Measurements from ENCODE around the gene RPS23. TPM values are rescaled to one million over a fixed set of nuclear protein-coding genes. Genes with fewer than 3 reads are reported as not detected.

The RPS23 gene
- total RNA-seq, 5 donors from 2014 or later (not counting 1 experiment from before 2014, with no cell fraction given): 2,916 to 3,772 (median 3,224) TPM

DNA sequence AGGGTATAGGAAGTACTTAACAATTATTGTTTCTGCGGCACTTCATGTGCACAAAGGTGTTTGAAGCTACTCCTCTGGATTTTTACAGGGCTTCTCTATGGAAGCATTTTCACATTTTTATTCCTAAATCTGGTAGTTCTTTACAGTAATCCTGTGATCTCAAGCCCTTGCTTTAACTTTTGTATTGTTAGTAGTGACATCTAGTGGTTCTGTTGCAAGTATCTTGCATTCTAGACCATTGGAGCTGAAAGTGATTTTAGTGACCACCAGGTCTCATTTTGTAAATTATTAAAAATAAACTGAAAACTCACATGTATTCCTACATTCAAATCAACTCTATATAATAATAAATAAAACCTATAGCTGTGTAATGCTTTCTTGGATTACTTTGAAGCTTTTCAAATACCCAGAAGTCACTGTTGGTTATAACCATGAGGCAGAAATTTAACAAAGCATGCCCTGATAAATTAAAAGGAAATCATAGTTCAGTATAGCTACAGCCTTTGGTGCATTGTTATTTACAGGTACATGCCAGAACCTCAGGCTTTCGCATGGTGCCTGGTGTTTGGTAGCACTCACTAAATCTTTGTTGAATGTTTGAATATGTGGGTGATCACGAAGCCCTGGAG is 18.9 kb downstream of the RPS23 start:
- H3K4me1 ChIP-seq (ENCODE audit: control insufficient read depth in 1 of 2, extremely low read depth in 1 of 2, insufficient read depth in 2 of 2, low read length in 2 of 2): no peaks in the 10 kb centered on the region
- CTCF ChIA-PET: no interaction called here
- no peaks in the 10 kb centered on the region for H3K36me3 Mint-ChIP-seq
- 100% methylated on average over 2 of the region's 3 CpGs for WGBS (ENCODE audit: insufficient coverage)
- ATAC-seq (replicated peaks in 1 of 4) (no peak), DNase-seq (no peak)
- H3K36me3 ChIP-seq (ENCODE audit: control insufficient read depth in 2 of 2, extremely low read depth in 1 of 2, insufficient read depth in 1 of 2, low read length in 1 of 2): no peaks in the 10 kb centered on the region
- H3K27me3 ChIP-seq (replicated peaks in 1 of 2; ENCODE audit: control insufficient read depth in 2 of 2, extremely low read depth in 1 of 2, insufficient read depth in 2 of 2, low read length in 1 of 2): no peaks in the 10 kb centered on the region
- no peaks in the 10 kb centered on the region for H3K9me3 Mint-ChIP-seq
- no peaks in the 10 kb centered on the region for H3K27me3 Mint-ChIP-seq
- no peak overlapping the region for H3K4me3 ChIP-seq (ENCODE audit: control insufficient read depth in 1 of 2, extremely low read depth in 1 of 2, low read length in 1 of 2)
- no peaks in the 10 kb centered on the region for H3K9me3 ChIP-seq
- H3K27ac Mint-ChIP-seq: no peak overlapping the region
- H3K4me3 Mint-ChIP-seq: no peak overlapping the region
- H3K4me1 Mint-ChIP-seq: no peaks in the 10 kb centered on the region
- POLR2A ChIA-PET: no interaction called here
- H3K27ac ChIP-seq (ENCODE audit: low read length): no peak overlapping the region

DNA sequence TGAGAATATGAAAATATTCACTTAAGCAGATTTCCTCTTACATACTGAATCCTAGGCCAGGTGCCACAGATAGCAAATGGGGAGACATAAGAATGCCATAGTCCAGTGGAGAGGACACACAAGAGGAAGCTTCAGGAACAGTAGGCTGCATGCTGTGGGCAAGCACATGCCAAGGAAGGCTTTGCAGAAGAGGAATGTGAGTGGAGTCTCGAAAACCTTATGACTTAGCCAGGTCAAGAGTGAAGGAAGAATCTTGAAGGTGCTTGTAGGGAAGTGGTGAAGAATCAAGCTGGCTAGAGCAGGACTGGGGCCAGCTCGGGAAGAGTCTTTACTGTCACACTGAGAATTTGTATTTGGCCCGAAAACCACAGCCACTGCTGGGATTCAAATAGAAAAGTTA is 20.4 kb downstream of the RPS23 start:
- H3K27ac ChIP-seq (ENCODE audit: low read length): no peak overlapping the region
- Mint-ChIP-seq H3K27me3 (no peaks in the 10 kb centered on the region), H3K36me3 (peaks cover 1% of the 10 kb centered on the region), H3K4me3 (no peak overlapping the region), H3K27ac (no peak overlapping the region), H3K9me3 (no peaks in the 10 kb centered on the region), H3K4me1 (no peaks in the 10 kb centered on the region)
- H3K4me3 ChIP-seq (ENCODE audit: control insufficient read depth in 1 of 2, extremely low read depth in 1 of 2, low read length in 1 of 2): no peak overlapping the region
- no peaks in the 10 kb centered on the region for H3K4me1 ChIP-seq (ENCODE audit: control insufficient read depth in 1 of 2, extremely low read depth in 1 of 2, insufficient read depth in 2 of 2, low read length in 2 of 2)
- H3K36me3 ChIP-seq (ENCODE audit: control insufficient read depth in 2 of 2, extremely low read depth in 1 of 2, insufficient read depth in 1 of 2, low read length in 1 of 2): peaks cover 0 to 2% of the 10 kb centered on the region in 2 donors
- ChIA-PET CTCF (interaction anchor here (0.6 kb wide), 4 partner anchors 99 to 941 kb away, joined by 3 to 4 read pairs (median 4); no protein-coding TSS in a partner anchor), POLR2A (interaction anchor here in 1 of 2 donors (0.6 kb wide), 1 partner anchor 816 kb away, joined by 3 read pairs; no protein-coding TSS in a partner anchor)
- H3K9me3 ChIP-seq: no peaks in the 10 kb centered on the region
- ATAC-seq (replicated peaks in 1 of 4) (no peak), DNase-seq (no peak)
- H3K27me3 ChIP-seq (replicated peaks in 1 of 2; ENCODE audit: control insufficient read depth in 2 of 2, extremely low read depth in 1 of 2, insufficient read depth in 2 of 2, low read length in 1 of 2): no peaks in the 10 kb centered on the region
- WGBS (ENCODE audit: insufficient coverage): 95% methylated on average over 3 of the region's 3 CpGs

DNA sequence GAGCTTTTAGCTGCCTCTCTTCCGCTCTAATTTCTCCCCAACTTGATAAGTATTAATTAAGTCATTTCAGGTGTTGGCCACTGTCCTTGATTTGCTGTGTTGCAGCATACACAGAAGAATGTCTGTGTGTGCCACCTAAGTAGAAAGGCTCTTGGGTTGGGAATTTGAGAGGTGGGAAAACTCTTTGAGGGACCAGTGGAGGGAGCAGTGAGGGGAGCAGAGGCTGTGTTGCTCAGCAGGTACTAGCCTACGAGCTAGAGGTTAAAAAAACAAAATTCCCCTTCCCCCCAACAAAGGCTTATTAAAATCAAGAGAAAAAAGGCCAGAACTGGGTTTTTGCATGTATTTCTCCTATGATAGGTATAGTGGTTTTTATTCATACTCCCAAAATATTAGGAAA is 20.9 kb downstream of the RPS23 start:
- no peaks in the 10 kb centered on the region for H3K27me3 Mint-ChIP-seq
- H3K9me3 Mint-ChIP-seq: no peaks in the 10 kb centered on the region
- no CpG with 5 or more reads among the region's 2 CpGs for WGBS (ENCODE audit: insufficient coverage)
- Histone ChIP-seq H3K36me3 (ENCODE audit: control insufficient read depth in 2 of 2, extremely low read depth in 1 of 2, insufficient read depth in 1 of 2, low read length in 1 of 2) (peaks cover 0 to 2% of the 10 kb centered on the region in 2 donors), H3K4me3 (ENCODE audit: control insufficient read depth in 1 of 2, extremely low read depth in 1 of 2, low read length in 1 of 2) (no peak overlapping the region), H3K27ac (ENCODE audit: low read length) (no peak overlapping the region), H3K4me1 (ENCODE audit: control insufficient read depth in 1 of 2, extremely low read depth in 1 of 2, insufficient read depth in 2 of 2, low read length in 2 of 2) (no peaks in the 10 kb centered on the region), H3K27me3 (replicated peaks in 1 of 2; ENCODE audit: control insufficient read depth in 2 of 2, extremely low read depth in 1 of 2, insufficient read depth in 2 of 2, low read length in 1 of 2) (no peaks in the 10 kb centered on the region), H3K9me3 (no peaks in the 10 kb centered on the region)
- no peak overlapping the region for H3K27ac Mint-ChIP-seq
- H3K4me3 Mint-ChIP-seq: no peak overlapping the region
- no peak for ATAC-seq (replicated peaks in 1 of 4)
- CTCF ChIA-PET: no interaction called here
- no peak for DNase-seq
- H3K4me1 Mint-ChIP-seq: no peaks in the 10 kb centered on the region
- H3K36me3 Mint-ChIP-seq: peaks cover 3% of the 10 kb centered on the region
- POLR2A ChIA-PET: no interaction called here

DNA sequence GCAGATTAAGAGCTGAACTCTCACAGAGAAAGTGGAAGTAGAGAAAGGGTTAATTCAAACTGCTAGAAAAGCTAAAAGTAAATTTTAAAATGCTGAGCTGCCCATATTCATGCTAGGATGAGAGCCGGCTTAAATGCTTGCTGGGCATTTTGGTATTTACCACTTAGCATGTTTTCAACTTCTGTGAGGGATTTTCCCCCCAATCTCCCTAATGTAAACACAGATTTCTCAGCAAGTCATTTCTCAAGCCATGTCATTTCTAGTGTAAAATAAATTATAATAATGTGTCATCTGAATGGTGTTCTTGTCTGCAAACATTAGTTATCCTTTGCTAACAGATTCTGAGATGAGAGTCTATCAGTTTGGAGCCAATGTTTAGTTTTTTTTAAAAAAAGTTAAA is 22.3 kb downstream of the RPS23 start:
- CTCF ChIA-PET: interaction anchor here in 1 of 2 donors (0.6 to 0.9 kb wide), 2 partner anchors 12 to 821 kb away, joined by 3 to 9 read pairs; no protein-coding TSS in a partner anchor
- Histone ChIP-seq H3K27me3 (replicated peaks in 1 of 2; ENCODE audit: control insufficient read depth in 2 of 2, extremely low read depth in 1 of 2, insufficient read depth in 2 of 2, low read length in 1 of 2) (no peaks in the 10 kb centered on the region), H3K4me1 (ENCODE audit: control insufficient read depth in 1 of 2, extremely low read depth in 1 of 2, insufficient read depth in 2 of 2, low read length in 2 of 2) (no peaks in the 10 kb centered on the region), H3K36me3 (ENCODE audit: control insufficient read depth in 2 of 2, extremely low read depth in 1 of 2, insufficient read depth in 1 of 2, low read length in 1 of 2) (peaks cover 0 to 2% of the 10 kb centered on the region in 2 donors), H3K27ac (ENCODE audit: low read length) (no peak overlapping the region), H3K9me3 (no peaks in the 10 kb centered on the region), H3K4me3 (ENCODE audit: control insufficient read depth in 1 of 2, extremely low read depth in 1 of 2, low read length in 1 of 2) (no peak overlapping the region)
- WGBS (ENCODE audit: insufficient coverage): no CpG with 5 or more reads among the region's 1 CpG
- Mint-ChIP-seq H3K27me3 (no peaks in the 10 kb centered on the region), H3K27ac (no peak overlapping the region), H3K4me1 (no peaks in the 10 kb centered on the region), H3K36me3 (peaks cover 3% of the 10 kb centered on the region), H3K9me3 (no peaks in the 10 kb centered on the region), H3K4me3 (no peak overlapping the region)
- POLR2A ChIA-PET: interaction anchor here in 1 of 2 donors (0.7 kb wide), 1 partner anchor 749 kb away, joined by 3 read pairs; no protein-coding TSS in a partner anchor
- DNase-seq (no peak), ATAC-seq (replicated peaks in 1 of 4) (no peak)

DNA sequence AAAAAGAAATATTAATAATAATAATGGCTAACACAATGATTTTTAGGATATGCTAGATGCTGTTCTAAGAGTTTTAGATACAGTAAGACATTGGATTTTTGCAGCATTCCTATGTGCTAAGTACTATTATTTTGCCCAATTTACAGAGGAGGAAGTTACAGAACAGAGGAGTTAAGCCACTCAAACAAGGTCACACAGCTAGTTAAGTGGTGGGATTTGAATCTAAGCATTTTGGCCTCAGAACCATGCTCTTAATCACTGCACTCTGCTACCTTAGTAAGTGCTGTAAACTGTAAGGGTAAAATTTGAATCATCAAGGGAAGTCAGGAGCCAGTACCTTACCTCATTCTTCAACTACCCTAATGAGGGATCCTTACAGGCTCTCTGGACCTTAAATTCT is 25.4 kb downstream of the RPS23 start:
- H3K4me3 ChIP-seq (ENCODE audit: control insufficient read depth in 1 of 2, extremely low read depth in 1 of 2, low read length in 1 of 2): no peak overlapping the region
- ChIA-PET CTCF (no interaction called here), POLR2A (no interaction called here)
- H3K36me3 ChIP-seq (ENCODE audit: control insufficient read depth in 2 of 2, extremely low read depth in 1 of 2, insufficient read depth in 1 of 2, low read length in 1 of 2): peaks cover 0 to 2% of the 10 kb centered on the region in 2 donors
- ATAC-seq (replicated peaks in 1 of 4): no peak
- DNase-seq: no peak
- no peaks in the 10 kb centered on the region for H3K4me1 ChIP-seq (ENCODE audit: control insufficient read depth in 1 of 2, extremely low read depth in 1 of 2, insufficient read depth in 2 of 2, low read length in 2 of 2)
- peaks cover 9% of the 10 kb centered on the region for H3K36me3 Mint-ChIP-seq
- H3K9me3 Mint-ChIP-seq: peaks cover 0 to 5% (median 0%) of the 10 kb centered on the region in 3 donors
- no peaks in the 10 kb centered on the region for H3K27me3 ChIP-seq (replicated peaks in 1 of 2; ENCODE audit: control insufficient read depth in 2 of 2, extremely low read depth in 1 of 2, insufficient read depth in 2 of 2, low read length in 1 of 2)
- no peaks in the 10 kb centered on the region for H3K4me1 Mint-ChIP-seq
- no peak overlapping the region for H3K27ac Mint-ChIP-seq
- H3K27me3 Mint-ChIP-seq: no peaks in the 10 kb centered on the region
- no peak overlapping the region for H3K4me3 Mint-ChIP-seq
- H3K9me3 ChIP-seq: no peaks in the 10 kb centered on the region
- H3K27ac ChIP-seq (ENCODE audit: low read length): no peak overlapping the region

DNA sequence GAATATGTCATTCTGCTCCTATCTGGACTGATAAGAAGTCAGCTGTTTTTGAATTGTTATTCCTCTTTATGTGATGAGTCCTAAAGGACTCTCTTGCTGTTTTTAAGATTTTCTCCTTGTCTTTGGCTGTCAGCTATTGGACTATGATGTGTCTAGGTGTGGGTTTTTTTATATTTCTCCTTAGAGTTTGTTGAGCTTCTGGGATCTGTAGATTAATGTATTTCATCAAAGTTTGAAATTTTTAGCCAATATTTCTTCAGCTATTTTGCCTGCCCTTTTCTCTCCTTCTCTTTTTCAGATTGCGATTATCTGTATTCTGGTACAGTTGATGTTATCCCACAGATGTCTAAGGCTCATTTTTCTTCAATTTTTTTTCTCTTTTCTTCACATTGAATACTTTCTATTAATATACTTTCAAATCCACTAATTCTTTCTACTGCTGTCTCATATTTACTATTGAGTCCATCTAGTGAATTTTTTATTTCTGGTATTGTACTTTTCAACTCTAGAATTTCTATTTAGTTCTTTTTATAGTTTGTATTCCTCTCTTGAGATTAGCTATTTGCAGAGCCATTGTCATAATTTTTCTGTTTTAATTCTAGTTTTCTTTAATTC is 31.1 kb downstream of the RPS23 start:
- no peak overlapping the region for H3K27ac Mint-ChIP-seq
- POLR2A ChIA-PET: no interaction called here
- CTCF ChIA-PET: no interaction called here

More for the DNA sequence above, 31.1 kb downstream of the RPS23 start:
- WGBS (ENCODE audit: insufficient coverage): no CpG with 5 or more reads among the region's 1 CpG
- no peak overlapping the region for H3K4me3 ChIP-seq (ENCODE audit: control insufficient read depth in 1 of 2, extremely low read depth in 1 of 2, low read length in 1 of 2)
- no peaks in the 10 kb centered on the region for H3K4me1 ChIP-seq (ENCODE audit: control insufficient read depth in 1 of 2, extremely low read depth in 1 of 2, insufficient read depth in 2 of 2, low read length in 2 of 2)
- Mint-ChIP-seq H3K4me3 (no peak overlapping the region), H3K27me3 (no peaks in the 10 kb centered on the region), H3K36me3 (peaks cover 20% of the 10 kb centered on the region), H3K9me3 (peaks cover 0 to 18% (median 7%) of the 10 kb centered on the region in 3 donors), H3K4me1 (no peaks in the 10 kb centered on the region)
- no peak overlapping the region for H3K27ac ChIP-seq (ENCODE audit: low read length)
- DNase-seq: no peak
- H3K27me3 ChIP-seq (replicated peaks in 1 of 2; ENCODE audit: control insufficient read depth in 2 of 2, extremely low read depth in 1 of 2, insufficient read depth in 2 of 2, low read length in 1 of 2): no peaks in the 10 kb centered on the region
- H3K9me3 ChIP-seq: no peaks in the 10 kb centered on the region
- no peak for ATAC-seq (replicated peaks in 1 of 4)
- H3K36me3 ChIP-seq (ENCODE audit: control insufficient read depth in 2 of 2, extremely low read depth in 1 of 2, insufficient read depth in 1 of 2, low read length in 1 of 2): no peaks in the 10 kb centered on the region

Data from T-cell (primary cell).